ENCODE results near the gene OSBPL9. TPM values are rescaled to one million over a fixed set of nuclear protein-coding genes. Genes with fewer than 3 reads are reported as not detected.

The OSBPL9 gene
- total and polyA plus RNA-seq, 10 of the 15 experiments (the other 5 are each of a cell fraction or from before 2014, with no cell fraction given): 25.9 to 156 (median 108) TPM

DNA sequence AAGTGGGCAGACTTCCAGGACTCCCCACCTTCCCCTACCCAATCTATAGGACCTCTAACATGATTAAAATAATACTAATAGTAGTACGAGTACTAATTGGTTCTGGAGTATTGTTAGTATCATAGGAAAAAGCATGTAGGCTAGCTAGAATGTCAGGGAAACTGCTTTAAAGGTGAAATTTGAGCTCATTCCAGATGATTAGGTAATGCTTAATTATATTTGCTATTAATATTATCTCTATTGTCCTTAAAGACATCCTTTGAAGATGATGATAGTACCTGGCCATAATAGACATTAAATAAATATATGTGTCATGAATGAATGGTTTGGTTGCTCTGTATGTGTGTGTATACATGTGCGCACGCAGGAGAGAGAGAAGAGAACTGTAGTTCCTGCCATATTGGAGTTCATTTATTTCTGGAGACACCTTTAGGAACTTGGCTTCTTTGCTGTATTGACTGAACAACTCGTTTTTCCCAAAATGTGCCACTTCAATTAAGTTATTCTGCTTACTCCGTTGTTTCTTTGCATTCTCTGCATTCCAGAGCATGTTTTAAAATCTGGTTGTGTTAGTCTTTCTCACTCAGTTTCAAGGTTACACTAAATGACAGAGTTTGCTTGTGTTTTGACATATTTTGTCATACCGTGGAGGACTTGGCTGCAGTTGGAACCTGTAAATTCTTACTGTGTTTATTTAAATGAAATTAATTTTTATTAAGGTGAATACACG lies 117.1 kb downstream of the OSBPL9 start:
- TF ChIP-seq NFIC (IDR thresholded peaks at IDR 0.05; ENCODE audit: low read depth, low read length): no peak
- no peak for TF ChIP-seq DPF2 (IDR thresholded peaks at IDR 0.05)
- TF ChIP-seq WRNIP1 (IDR thresholded peaks at IDR 0.05; ENCODE audit: borderline replicate concordance, low read depth, low read length): no peak
- no peak for TF ChIP-seq POLR2AphosphoS2 (IDR thresholded peaks at IDR 0.05; ENCODE audit: low read depth, low read length)
- TF ChIP-seq NBN (IDR thresholded peaks at IDR 0.05): no peak
- TF ChIP-seq EGR1 (IDR thresholded peaks at IDR 0.05; ENCODE audit: borderline replicate concordance in 1 of 2, low read depth in 2 of 2, low read length in 2 of 2): no peak
- TF ChIP-seq, protein P1, sequence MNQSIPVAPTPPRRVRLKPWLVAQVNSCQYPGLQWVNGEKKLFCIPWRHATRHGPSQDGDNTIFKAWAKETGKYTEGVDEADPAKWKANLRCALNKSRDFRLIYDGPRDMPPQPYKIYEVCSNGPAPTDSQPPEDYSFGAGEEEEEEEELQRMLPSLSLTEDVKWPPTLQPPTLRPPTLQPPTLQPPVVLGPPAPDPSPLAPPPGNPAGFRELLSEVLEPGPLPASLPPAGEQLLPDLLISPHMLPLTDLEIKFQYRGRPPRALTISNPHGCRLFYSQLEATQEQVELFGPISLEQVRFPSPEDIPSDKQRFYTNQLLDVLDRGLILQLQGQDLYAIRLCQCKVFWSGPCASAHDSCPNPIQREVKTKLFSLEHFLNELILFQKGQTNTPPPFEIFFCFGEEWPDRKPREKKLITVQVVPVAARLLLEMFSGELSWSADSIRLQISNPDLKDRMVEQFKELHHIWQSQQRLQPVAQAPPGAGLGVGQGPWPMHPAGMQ (IDR thresholded peaks at IDR 0.05; ENCODE audit: borderline replicate concordance): no peak
- no peak for TF ChIP-seq ASH2L (IDR thresholded peaks at IDR 0.05; ENCODE audit: borderline replicate concordance, low read depth)
- TF ChIP-seq MYB (IDR thresholded peaks at IDR 0.05; ENCODE audit: borderline replicate concordance, low read depth, low read length): no peak
- POLR2A ChIA-PET: interaction anchor here (1.0 to 10.0 kb wide), 3 partner anchors 6 to 17 kb away, joined by 3 to 99 read pairs (median 11); no protein-coding TSS in a partner anchor
- no peaks in the 10 kb centered on the region; a peak in 1 of 4 replicates for H3K36me3 ChIP-seq (ENCODE audit: control insufficient read depth in 2 of 2, insufficient read depth in 2 of 2, low read length in 1 of 2)
- H3K9ac ChIP-seq (ENCODE audit: control insufficient read depth, insufficient read depth, low read length): no peak overlapping the region
- DNase-seq (ENCODE audit: low read depth, low spot score) (no peak), ATAC-seq (no peak), FAIRE-seq (no peak)
- in situ Hi-C loops (cut with MboI): no loop called here
- BruUV-seq (replicated peaks): no TSS peak
- H3K27ac ChIP-seq (ENCODE audit: control insufficient read depth, insufficient read depth): no peak overlapping the region
- no peak overlapping the region for H2AFZ ChIP-seq (ENCODE audit: control insufficient read depth, low read depth, low read length)
- RAD21 ChIA-PET (ENCODE audit: unreplicated experiment): interaction anchor here (0.8 to 1.6 kb wide), 3 partner anchors 8 to 118 kb away, joined by 3 to 5 read pairs (median 3); no protein-coding TSS in a partner anchor
- WGBS (ENCODE audit: insufficient coverage, insufficient replicate concordance, low lambda C conversion rate, missing lambda C conversion rate): 82% methylated on average over 7 of the region's 7 CpGs
- peaks cover 95% of the 10 kb centered on the region for H3K79me2 ChIP-seq (ENCODE audit: control insufficient read depth, insufficient read depth, low read length)
- peaks cover 12% of the 10 kb centered on the region; the same call in 1 of the 2 replicates for H3K4me1 ChIP-seq (ENCODE audit: control insufficient read depth, insufficient read depth, low read length)
- H4K20me1 ChIP-seq (ENCODE audit: control insufficient read depth, insufficient read depth): no peaks in the 10 kb centered on the region
- no peaks in the 10 kb centered on the region for H3K27me3 ChIP-seq (replicated peaks in 1 of 2; ENCODE audit: control insufficient read depth in 2 of 2, insufficient read depth in 2 of 2, low read length in 1 of 2)
- CTCF ChIA-PET: interaction anchor here (1.4 to 1.9 kb wide), 3 partner anchors 18 to 198 kb away, joined by 4 to 7 read pairs (median 4); no protein-coding TSS in a partner anchor
- H3K9me3 ChIP-seq (replicated peaks; ENCODE audit: control insufficient read depth, insufficient read depth, low read length): no peaks in the 10 kb centered on the region
- H3K4me3 ChIP-seq: no peak overlapping the region; the same call in 1 of the 2 replicates
- SMC1A ChIA-PET (ENCODE audit: uncharacterized antibody, unreplicated experiment): interaction anchor here (0.8 to 14.3 kb wide), 11 partner anchors 5 to 211 kb away, joined by 3 to 154 read pairs (median 4); no protein-coding TSS in a partner anchor
- H3K4me2 ChIP-seq (ENCODE audit: control insufficient read depth, insufficient read depth): peak overlapping the region; percentile 31
- intact Hi-C loops (cut with micrococcal nuclease; ENCODE audit: unreplicated experiment): loop anchor here (10.0 kb wide), 2 partner anchors 109 to 219 kb away; partner anchors contain the start of gene EPS15
